GM21576 (cell line): ENCODE data around the gene PCDH9.
"Not testable (repeated sequence)": the region's sequence is repeated elsewhere in the genome, so short reads cannot be mapped to it uniquely, and the experiment has no call there.

Experiments used
- ATAC-seq: cut with Tn5 transposase; IDR thresholded peaks from one replicate; pipeline ENCODE4 v1.9.1; 2021; ENCODE audit warnings: mild to moderate bottlenecking, moderate library complexity; ENCODE audit not compliant: unreplicated experiment

The PCDH9 gene

DNA sequence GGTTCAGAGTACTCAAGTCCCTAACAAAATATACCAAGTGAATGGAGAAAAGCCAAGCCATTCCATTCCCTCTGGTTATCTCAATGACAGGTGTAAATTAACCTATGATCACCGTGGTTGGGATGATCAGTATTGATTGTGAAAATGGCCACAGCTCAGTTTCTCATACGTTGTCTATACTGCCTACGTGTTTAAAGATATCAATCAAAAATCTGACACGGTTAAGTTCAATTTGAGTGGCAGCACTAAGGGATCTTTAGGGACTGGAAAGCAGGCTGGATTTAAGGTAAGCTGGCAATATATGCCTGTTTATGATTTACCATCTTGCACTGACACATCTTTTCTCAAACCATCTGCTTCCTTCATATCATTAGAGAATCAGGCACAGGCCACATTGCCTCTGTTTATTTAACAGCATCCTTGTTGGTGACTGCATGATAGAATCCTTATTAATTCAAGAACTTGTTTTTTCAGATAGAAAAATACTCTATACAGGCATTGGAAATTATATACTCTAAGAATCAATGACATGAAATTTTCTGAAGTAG is 907.9 kb downstream of the PCDH9 start:
- ATAC-seq: no peak

GRCh38 chr13:66314911-66315310 is 915.2 kb downstream of the PCDH9 start:
- no peak for ATAC-seq

GRCh38 chr13:66313413-66313812 is 916.7 kb downstream of the PCDH9 start:
- ATAC-seq: no peak

GRCh38 chr13:66312312-66313087 is 917.6 kb downstream of the PCDH9 start:
- ATAC-seq: no peak

DNA sequence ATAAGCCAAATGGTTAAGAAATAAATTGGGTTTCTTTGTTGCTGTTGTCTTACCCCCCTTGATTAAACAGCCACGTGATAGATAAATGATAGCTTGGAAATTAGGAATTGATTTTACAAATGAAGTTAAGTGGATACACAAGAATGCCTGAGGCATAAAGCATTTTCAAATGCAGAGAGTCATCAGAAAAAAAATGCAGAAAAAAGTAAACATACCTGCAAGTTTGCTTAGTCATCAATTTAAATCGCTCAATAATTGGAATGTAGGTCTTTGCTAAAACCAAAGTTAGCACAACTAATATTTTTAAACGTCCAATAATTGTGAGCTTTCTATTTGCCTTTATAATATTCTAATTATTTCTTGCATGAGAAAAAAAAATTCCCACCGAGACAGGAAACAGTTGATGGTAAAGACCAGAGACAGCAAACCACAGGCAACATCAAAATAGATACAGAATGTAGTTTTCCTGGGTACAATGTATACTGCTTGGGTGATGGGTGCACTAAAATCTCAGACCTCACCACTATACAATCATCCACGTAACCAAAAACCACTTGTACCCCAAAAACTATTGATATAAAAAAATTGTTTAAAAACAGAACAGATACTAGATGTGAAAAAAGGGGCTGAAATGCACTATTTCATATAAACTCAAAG is 924.0 kb downstream of the PCDH9 start:
- no peak for ATAC-seq

GRCh38 chr13:66301482-66301881 is 928.7 kb downstream of the PCDH9 start:
- ATAC-seq: no peak

DNA sequence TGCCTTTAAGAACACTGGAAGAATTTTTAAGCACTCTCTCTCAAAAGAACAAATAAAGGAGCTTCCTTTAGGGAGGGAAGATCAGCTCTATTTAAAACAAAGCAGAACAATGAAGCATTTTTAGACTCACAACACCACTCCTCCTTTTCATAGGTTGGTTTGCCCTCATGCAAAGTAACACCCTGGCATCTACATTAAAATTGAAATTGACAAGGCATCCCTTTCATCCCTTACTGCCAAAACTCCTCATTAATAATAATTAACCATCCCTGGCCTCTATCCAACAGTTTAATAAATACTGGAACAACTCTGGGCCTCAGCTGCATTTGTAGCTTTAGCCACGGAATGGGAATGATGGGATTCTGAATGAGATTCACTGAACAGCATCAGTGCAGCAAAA is 929.1 kb downstream of the PCDH9 start:
- no peak for ATAC-seq

DNA sequence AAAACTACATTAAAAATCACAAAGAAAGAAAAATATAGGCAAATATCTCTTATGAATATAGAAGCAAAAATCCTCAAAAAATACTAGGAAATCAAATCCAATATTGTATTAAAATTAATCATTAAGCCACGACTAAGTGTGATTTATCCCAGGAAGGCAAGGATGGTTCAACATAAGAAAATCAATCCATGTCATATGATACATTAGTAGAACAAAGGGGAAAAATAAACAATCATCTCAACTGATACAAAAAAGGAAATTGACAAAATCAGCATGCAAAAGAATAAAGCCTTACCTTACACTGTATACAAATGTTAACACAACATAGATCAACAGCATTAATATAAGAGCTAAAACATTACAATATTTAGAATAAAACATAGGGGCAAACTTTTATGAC is 933.3 kb downstream of the PCDH9 start:
- no peak for ATAC-seq

DNA sequence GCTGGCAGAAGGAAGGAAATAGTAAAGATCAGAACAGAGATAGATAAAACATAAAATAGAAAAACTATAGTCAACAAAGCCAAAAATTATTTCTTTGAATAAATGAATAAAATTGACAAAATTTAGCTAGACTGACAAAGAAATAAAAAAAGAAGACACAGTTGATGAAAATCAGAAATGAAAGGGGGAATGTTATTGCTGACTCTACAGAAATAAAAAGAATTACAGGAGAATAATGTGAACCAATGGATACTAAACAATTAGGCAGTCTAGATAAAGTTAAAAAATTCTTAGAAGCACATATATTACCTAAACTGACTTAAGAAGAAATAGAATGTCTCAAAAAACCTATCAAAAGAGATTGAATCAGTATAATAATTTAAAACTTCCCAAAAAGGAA is 933.8 kb downstream of the PCDH9 start:
- ATAC-seq: no peak

DNA sequence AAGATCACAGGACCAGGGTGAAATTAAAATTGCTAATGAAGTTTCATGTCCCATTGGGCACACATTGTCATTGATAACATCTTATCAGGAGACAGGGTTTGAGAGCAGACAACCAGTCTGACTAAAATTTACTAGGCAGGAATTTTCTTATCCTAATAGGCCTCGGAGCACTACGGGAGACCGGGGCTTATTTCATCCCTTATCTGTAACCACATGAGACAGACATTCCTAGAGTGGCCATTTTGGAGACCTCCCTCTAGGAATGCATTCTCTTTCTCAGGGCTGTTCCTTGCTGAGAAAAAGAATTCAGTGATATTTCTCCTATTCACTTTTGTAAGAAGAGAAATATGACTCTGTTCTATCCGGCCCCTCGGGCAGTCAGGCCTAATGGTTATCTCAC is 943.3 kb downstream of the PCDH9 start:
- not testable (repeated sequence) for ATAC-seq

GRCh38 chr13:66275416-66275815 is 954.7 kb downstream of the PCDH9 start:
- ATAC-seq: no peak

DNA sequence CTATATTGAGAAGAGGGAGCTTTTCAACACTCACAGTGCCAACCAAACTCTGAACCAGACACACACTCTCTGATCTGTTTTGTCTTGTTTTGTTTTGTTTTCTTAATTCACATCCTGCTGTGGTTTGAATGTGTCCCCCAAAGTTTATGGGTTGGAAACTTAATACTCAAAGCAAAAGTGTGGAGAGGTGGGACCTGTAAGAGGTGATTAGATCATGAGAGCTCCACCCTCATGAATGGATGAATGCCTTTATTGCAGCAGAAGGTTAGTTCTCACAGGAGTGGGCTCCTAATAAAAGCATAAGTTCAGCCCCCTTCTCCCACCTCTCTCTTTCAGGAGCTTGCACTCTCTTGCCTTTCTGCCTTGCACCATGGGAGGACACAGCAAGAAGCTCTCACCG is 957.1 kb downstream of the PCDH9 start:
- no peak for ATAC-seq

DNA sequence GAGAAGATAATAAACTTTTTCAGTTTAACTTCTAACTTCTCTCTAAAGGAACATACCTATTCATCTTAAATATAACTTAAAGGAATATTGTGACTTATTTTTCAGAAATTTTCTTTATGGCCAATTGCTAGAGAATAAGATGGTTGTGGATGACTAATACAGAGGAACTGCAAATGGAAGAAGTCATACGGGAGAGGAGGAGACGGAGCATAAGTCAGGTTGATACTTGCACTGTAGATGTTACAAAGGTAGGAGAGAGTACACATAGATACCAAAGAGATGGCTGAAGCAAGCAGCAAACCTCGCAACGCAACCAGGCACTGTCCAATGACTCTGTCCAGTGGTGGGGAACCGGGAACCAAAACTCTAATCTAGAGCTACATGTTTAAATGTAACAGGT is 963.4 kb downstream of the PCDH9 start:
- ATAC-seq: no peak

DNA sequence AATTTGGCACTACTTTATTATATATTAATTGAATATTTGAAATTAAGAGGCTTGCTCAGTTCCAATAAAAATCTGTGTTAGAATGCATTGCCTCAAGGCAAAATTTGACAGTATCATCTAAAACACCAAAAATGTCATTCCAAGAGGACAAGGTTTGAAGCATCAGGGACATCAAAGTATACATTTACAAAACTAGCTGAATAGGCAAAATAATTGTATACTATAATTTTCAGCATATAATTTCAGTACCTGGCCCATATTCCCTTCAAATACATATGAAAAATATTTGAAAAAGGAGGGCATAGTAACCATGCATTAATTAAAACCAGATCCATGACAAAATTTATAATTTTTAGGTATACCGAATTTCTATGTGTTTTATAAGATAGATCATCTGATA is 963.8 kb downstream of the PCDH9 start:
- no peak for ATAC-seq

DNA sequence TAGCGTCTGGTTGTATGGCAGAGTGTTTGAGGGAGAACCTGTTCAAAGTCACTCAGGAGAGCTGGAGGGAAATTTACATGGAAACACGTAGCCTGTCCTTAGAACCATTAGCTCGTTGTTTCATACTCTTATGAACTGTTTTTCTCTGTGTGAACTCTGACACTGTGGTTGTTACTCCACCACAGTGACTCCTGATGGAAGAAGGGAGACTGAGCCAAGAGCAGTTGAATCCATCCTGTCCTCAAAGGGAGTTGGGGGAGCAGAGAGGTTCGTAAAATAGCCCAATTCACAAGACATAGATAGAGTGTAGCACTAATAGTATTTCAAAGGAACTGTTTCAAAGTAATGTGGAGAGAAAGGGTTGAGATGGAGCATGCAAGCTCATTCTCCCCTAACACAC is 964.8 kb downstream of the PCDH9 start:
- no peak for ATAC-seq

DNA sequence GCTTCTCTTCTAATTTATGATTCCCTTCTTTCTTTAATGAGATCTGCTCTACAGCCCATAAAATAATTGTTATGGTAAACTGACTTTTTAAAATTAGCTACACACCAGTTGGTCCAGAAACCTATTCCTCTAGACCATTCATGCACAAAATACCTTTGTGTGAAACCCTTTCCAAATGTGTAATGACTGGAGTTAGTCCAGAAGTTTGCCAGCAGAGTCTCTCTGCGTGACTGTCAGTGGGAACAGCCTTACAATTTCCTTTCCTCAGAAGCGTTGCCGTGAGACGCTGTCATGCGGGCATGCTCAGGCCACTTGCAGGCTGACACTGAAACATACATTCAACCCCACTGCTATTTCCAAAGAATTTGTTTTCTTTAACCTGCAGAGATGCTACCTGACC is 965.2 kb downstream of the PCDH9 start:
- no peak for ATAC-seq

GRCh38 chr13:66262330-66262729 is 967.8 kb downstream of the PCDH9 start:
- no peak for ATAC-seq

- ATAC-seq: not testable (repeated sequence)
Measured at GRCh38 chr13:66259426-66259825, 970.7 kb downstream of the PCDH9 start.
